Gastroesophageal sphincter (tissue), 4 donors: ENCODE data around the gene P4HTM. TPM values are rescaled to one million over a fixed set of nuclear protein-coding genes. Genes with fewer than 3 reads are reported as not detected.

Experiments
- ATAC-seq: fragments of 150-250 bp; one replicate; pipeline ENCODE4 v1.9.1; 2016; ENCODE audit warnings: mild to moderate bottlenecking, moderate library complexity
- H3K27ac ChIP-seq, 4 donors: fragments of 200-600 bp; sonication (generic) in 3 of 4; 1 replicate in 3 of 4; 2 replicates in 1 of 4; pipeline ENCODE4 v1.5.1; 2016 to 2019
- H3K27me3 ChIP-seq: fragments of 200-600 bp; sonication (generic); one replicate; pipeline ENCODE4 v1.5.1; 2019
- H3K36me3 ChIP-seq, 2 donors: fragments of 200-600 bp; sonication (generic); one replicate each; pipeline ENCODE4 v1.5.1; 2019; ENCODE audit warnings: control low read depth in 1 of 2
- H3K4me1 ChIP-seq, 3 donors: fragments of 200-600 bp; sonication (generic); 1 replicate in 2 of 3; 2 replicates in 1 of 3; pipeline ENCODE4 v1.5.1; 2016 to 2019; ENCODE audit warnings: control low read depth in 2 of 3
- H3K4me3 ChIP-seq, 2 donors: fragments of 200-600 bp; sonication (generic); one replicate each; pipeline ENCODE4 v1.5.1; 2019; ENCODE audit warnings: mild to moderate bottlenecking in 1 of 2, moderate library complexity in 1 of 2
- H3K9me3 ChIP-seq, 3 donors: fragments of 200-600 bp; sonication (generic); one replicate each; pipeline ENCODE4 v1.5.1; 2017 to 2019; ENCODE audit warnings: control low read depth in 2 of 3
- CTCF ChIP-seq, 4 experiments: fragments of 200-600 bp in 2 of 4; fragments of 450-650 bp in 2 of 4; sonication (generic) in 1 of 4; IDR thresholded peaks; one replicate each; pipeline ENCODE4 v1.5.1; 2017 to 2019; ENCODE audit warnings: antibody characterized with exemption in 4 of 4, mild to moderate bottlenecking in 2 of 4, moderate library complexity in 2 of 4
- EP300 ChIP-seq: sonication (generic); formaldehyde crosslinking; IDR thresholded peaks from one replicate; pipeline ENCODE4 v1.6.1; 2017; ENCODE audit warnings: antibody characterized with exemption, mild to moderate bottlenecking
- POLR2A ChIP-seq, 2 donors: fragments of 450-650 bp; IDR thresholded peaks; one replicate each; pipeline ENCODE4 v1.6.1; 2017; ENCODE audit warnings: antibody characterized with exemption in 2 of 2, mild to moderate bottlenecking in 2 of 2, moderate library complexity in 1 of 2
- POLR2AphosphoS5 ChIP-seq: sonication (generic); formaldehyde crosslinking; IDR thresholded peaks from one replicate; pipeline ENCODE4 v1.6.1; 2017; ENCODE audit warnings: antibody characterized with exemption
- WGBS, 2 donors: methylation state at CpG; one replicate each; pipeline ENCODE4 v1.1.5; 2018; ENCODE audit warnings: low coverage in 1 of 2; 5-methylcytosine and 5-hydroxymethylcytosine counted together
- total RNA-seq, 4 donors: library from RNA; depleted of rRNA; stranded (reverse); fragments of >200 nt; gene quantifications; one replicate each; pipeline ENCODE4 v1.1.0, GENCODE V29; 2016

P4HTM gene
- total RNA-seq, 4 donors from 2014 or later = 29.1 to 38.9 (median 35.2) TPM

- TF ChIP-seq CTCF (IDR thresholded peaks at IDR 0.05) (no peak), EP300 (no peak), POLR2A (IDR thresholded peaks at IDR 0.05) (no peak), POLR2AphosphoS5 (no peak)
- H3K4me1 ChIP-seq = peaks cover 0 to 9% (median 2%) of the 10 kb centered on the region in 3 donors
- H3K27me3 ChIP-seq = no peaks in the 10 kb centered on the region
- H3K9me3 ChIP-seq = no peaks in the 10 kb centered on the region
- H3K4me3 ChIP-seq = no peak overlapping the region
- H3K36me3 ChIP-seq = peaks cover 0 to 46% of the 10 kb centered on the region in 2 donors
- no peak for ATAC-seq
- H3K27ac ChIP-seq = no peak overlapping the region
- 100% methylated on average over 2 of the region's 8 CpGs; no CpG with 5 or more reads in 1 of the 2 donors for WGBS, 2 donors
Observed at GRCh38 chr3:48996640-48997039, 6.6 kb downstream of the P4HTM start.

- peaks cover 0 to 4% (median 0%) of the 10 kb centered on the region in 3 donors for H3K4me1 ChIP-seq
- TF ChIP-seq POLR2AphosphoS5 (no peak), POLR2A (IDR thresholded peaks at IDR 0.05) (no peak), EP300 (no peak), CTCF (IDR thresholded peaks at IDR 0.05) (no peak)
- ATAC-seq = no peak
- peaks cover 0 to 52% of the 10 kb centered on the region in 2 donors for H3K36me3 ChIP-seq
- no peak overlapping the region for H3K4me3 ChIP-seq
- 80% methylated on average over 2 of the region's 8 CpGs; no CpG with 5 or more reads in 1 of the 2 donors for WGBS, 2 donors
- no peak overlapping the region for H3K27ac ChIP-seq
- no peaks in the 10 kb centered on the region for H3K9me3 ChIP-seq
- no peaks in the 10 kb centered on the region for H3K27me3 ChIP-seq
Observed at GRCh38 chr3:48997102-48997635, 7.1 kb downstream of the P4HTM start.

DNA sequence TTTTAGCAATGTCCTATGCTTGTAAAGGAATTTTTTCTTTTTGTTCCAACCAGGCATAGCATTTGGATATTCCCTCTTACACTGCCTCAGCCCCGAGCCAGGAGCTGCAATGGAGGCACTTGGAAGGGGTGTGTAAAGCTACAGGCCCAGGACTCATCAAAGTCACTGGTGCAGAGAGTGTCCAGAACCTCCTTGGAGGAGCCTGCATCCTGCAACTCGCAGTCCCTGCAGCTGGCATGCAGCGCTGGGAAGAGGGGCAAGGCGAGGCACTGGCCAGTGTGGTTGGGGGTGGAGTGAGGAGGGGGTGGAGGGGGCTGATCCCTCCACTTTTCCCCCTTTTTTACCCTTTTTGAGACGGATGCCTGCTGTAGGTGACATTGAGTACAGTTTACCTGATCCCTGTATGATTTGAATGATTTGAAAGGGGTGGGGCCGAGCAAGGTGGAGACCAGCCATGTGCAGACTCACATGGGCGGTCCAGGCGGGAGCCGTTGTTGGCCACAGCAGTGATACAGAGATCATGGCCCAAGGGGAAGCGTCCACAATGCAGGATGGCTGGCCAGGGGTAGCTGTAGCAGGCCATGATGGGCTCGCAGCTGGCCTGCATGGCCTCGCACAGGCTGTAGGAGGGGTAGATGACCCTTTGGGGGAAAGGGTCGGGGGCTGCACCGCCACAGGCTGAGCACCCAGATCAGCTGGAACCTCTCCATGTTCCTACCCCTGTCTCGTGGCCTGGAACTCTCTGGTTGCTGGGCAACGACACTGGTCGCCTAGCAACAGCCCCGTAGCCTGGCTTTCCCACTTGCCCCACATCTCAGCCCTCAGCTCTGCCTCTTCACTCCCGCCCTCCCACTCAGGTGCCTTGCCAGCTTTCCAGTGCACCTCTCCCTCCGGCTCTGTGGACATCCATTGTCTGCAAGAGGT, 7.9 kb downstream of the P4HTM start:
- Histone ChIP-seq H3K27me3 (no peaks in the 10 kb centered on the region), H3K36me3 (peaks cover 0 to 58% of the 10 kb centered on the region in 2 donors), H3K4me3 (no peak overlapping the region), H3K9me3 (no peaks in the 10 kb centered on the region), H3K4me1 (no peaks in the 10 kb centered on the region), H3K27ac (no peak overlapping the region)
- ATAC-seq = no peak
- 33 to 86% methylated on average over 3 of the region's 20 CpGs for WGBS, 2 donors
- TF ChIP-seq POLR2AphosphoS5 (no peak), EP300 (no peak), CTCF (IDR thresholded peaks at IDR 0.05) (no peak), POLR2A (IDR thresholded peaks at IDR 0.05) (no peak)

- no peak for ATAC-seq
- Histone ChIP-seq H3K36me3 (peaks cover 0 to 61% of the 10 kb centered on the region in 2 donors), H3K4me3 (no peak overlapping the region), H3K27ac (no peak overlapping the region), H3K27me3 (no peaks in the 10 kb centered on the region), H3K9me3 (no peaks in the 10 kb centered on the region), H3K4me1 (no peaks in the 10 kb centered on the region)
- 24% methylated on average over 2 of the region's 8 CpGs; no CpG with 5 or more reads in 1 of the 2 donors for WGBS, 2 donors
- TF ChIP-seq POLR2A (IDR thresholded peaks at IDR 0.05) (no peak), POLR2AphosphoS5 (no peak), EP300 (no peak), CTCF (IDR thresholded peaks at IDR 0.05) (no peak)
Observed at GRCh38 chr3:48999085-48999858, 9.2 kb downstream of the P4HTM start.
